Left cardiac atrium (tissue), 4 donors: ENCODE data around the gene TMC1. TPM values are rescaled to one million over a fixed set of nuclear protein-coding genes. Genes with fewer than 3 reads are reported as not detected.
A peak's percentile ranks its signal among the peaks of the same experiment; 100 is the strongest.

Experiments
- ATAC-seq, 2 donors: fragments of 200-7000 bp; cut with Tn5 transposase; one replicate each; pipeline ENCODE4 v1.9.1; 2020; ENCODE audit warnings: mild to moderate bottlenecking in 2 of 2, moderate library complexity in 2 of 2
- DNase-seq: peaks from one replicate; pipeline ENCODE4 v3.0.0-alpha.2; 2020
- intact Hi-C, 2 donors: fragments of 100-400 bp; cut with DNase I; formaldehyde crosslinking; loops; one replicate each; pipeline versions ENCODE4 v1.14.1 to v1.15.1; 2022 to 2023
- total RNA-seq, 2 donors: library from RNA; stranded (reverse); fragmentation: NEBNext Ultra II Directional; extraction: Animal tissue kit (Norgen Biotek cat#: 25700); gene quantifications; one replicate each; pipeline ENCODE4 v1.2.1, GENCODE V29; 2021
- donor health status: DM: no; HTN: yes; CAD: no.
- donor health status: DM: no; HTN: yes; CAD: no; lungs with severe emphysema.
- donor health status: DM: yes; HTN: yes; CAD: no.
- donor health status: Dilated cardiomyopathy.

The TMC1 gene
- total RNA-seq, 2 donors from 2014 or later = 0.27 TPM; not detected in 1

- DNase-seq = no peak
- ATAC-seq = no peak
- intact Hi-C loops = no loop called here
These were observed 42.4 kb downstream of the TMC1 start for GRCh38 chr9:72563806-72564205.

- DNase-seq = no peak
- intact Hi-C loops = no loop called here
- no peak for ATAC-seq
These were observed 43.3 kb downstream of the TMC1 start for GRCh38 chr9:72564479-72565281.

- DNase-seq (no peak), ATAC-seq (no peak)
- intact Hi-C loops = no loop called here
These were observed 44.1 kb downstream of the TMC1 start for GRCh38 chr9:72565535-72565934.

GRCh38 chr9:72574156-72574810 lies 52.9 kb downstream of the TMC1 start:
- intact Hi-C loops = no loop called here
- ATAC-seq (no peak), DNase-seq (no peak)

- ATAC-seq = no peak
- DNase-seq = no peak
- intact Hi-C loops = no loop called here
These were observed 54.3 kb downstream of the TMC1 start for GRCh38 chr9:72575666-72576065.

- no peak for DNase-seq
- intact Hi-C loops = no loop called here
- no peak for ATAC-seq
These were observed 54.7 kb downstream of the TMC1 start for GRCh38 chr9:72576087-72576486.

GRCh38 chr9:72577212-72577753 lies 55.9 kb downstream of the TMC1 start:
- DNase-seq (no peak), ATAC-seq (peak; percentile 63 to 70)
- intact Hi-C loops = no loop called here

GRCh38 chr9:72579190-72579589 lies 57.8 kb downstream of the TMC1 start:
- ATAC-seq (peak in 1 of 2 donors; percentile 5), DNase-seq (peak; percentile 37)
- intact Hi-C loops = no loop called here

GRCh38 chr9:72579880-72580550 lies 58.6 kb downstream of the TMC1 start:
- peak in 1 of 2 donors; percentile 57 for ATAC-seq
- DNase-seq = no peak
- intact Hi-C loops = no loop called here

- intact Hi-C loops = no loop called here
- DNase-seq (no peak), ATAC-seq (no peak)
These were observed 60.3 kb downstream of the TMC1 start for GRCh38 chr9:72581694-72582093.

GRCh38 chr9:72583370-72583769 lies 62.0 kb downstream of the TMC1 start:
- intact Hi-C loops = no loop called here
- DNase-seq (no peak), ATAC-seq (no peak)

- DNase-seq (no peak), ATAC-seq (peak; percentile 44 to 80)
- intact Hi-C loops = no loop called here
These were observed 65.2 kb downstream of the TMC1 start for GRCh38 chr9:72586388-72587130.

- DNase-seq = no peak
- intact Hi-C loops = no loop called here
- ATAC-seq = no peak
These were observed 66.9 kb downstream of the TMC1 start for GRCh38 chr9:72588336-72588735.

- ATAC-seq (no peak), DNase-seq (no peak)
- intact Hi-C loops = loop anchor here (5.0 to 10.0 kb wide), 3 partner anchors 223 to 555 kb away; partner anchors contain the start of gene ZFAND5 (in 1 of the 2)
These were observed 68.5 kb downstream of the TMC1 start for GRCh38 chr9:72589667-72590521.

GRCh38 chr9:72590824-72591223 lies 69.4 kb downstream of the TMC1 start:
- intact Hi-C loops = loop anchor here (5.0 to 10.0 kb wide), 3 partner anchors 224 to 556 kb away; partner anchors contain the start of gene ZFAND5 (in 1 of the 2)
- ATAC-seq (no peak), DNase-seq (no peak)

- DNase-seq (no peak), ATAC-seq (peak; percentile 74 to 87)
- intact Hi-C loops = loop anchor here (2.0 to 10.0 kb wide), 4 partner anchors 225 to 558 kb away; partner anchors contain the start of gene ZFAND5 (in 1 of the 2)
These were observed 71.3 kb downstream of the TMC1 start for GRCh38 chr9:72592502-72593403.
